SK-N-SH (cell line): Measurements from ENCODE around the gene OPCML. TPM values are rescaled to one million over a fixed set of nuclear protein-coding genes. Genes with fewer than 3 reads are reported as not detected.

Source experiments
- CTCF ChIA-PET: fragments of 300-600, 350-600 bp; formaldehyde crosslinking; extraction: SDS; loops from one replicate; lab custom pipeline; 2021; lab: Yijun Ruan, JAX
- POLR2A ChIA-PET: fragments of 350-600 bp; sonication (Branson Sonifier 250); formaldehyde crosslinking; extraction: SDS; loops from one replicate; lab custom pipeline; 2020; ENCODE audit warnings: antibody characterized with exemption, inconsistent platforms; lab: Yijun Ruan, JAX
- DNase-seq: peaks from one replicate; pipeline ENCODE4 v3.0.0; 2012
- H2AFZ ChIP-seq: fragments of 200-600 bp; sonication (generic); 2 replicates; pipeline ENCODE4 v1.8.1; 2016; ENCODE audit warnings: antibody characterized with exemption, mild to moderate bottlenecking, low read depth
- H3F3A ChIP-seq: fragments of 200-600 bp; sonication (generic); replicated peaks from 2 replicates; pipeline ENCODE3; 2016; ENCODE audit warnings: antibody characterized with exemption, mild to moderate bottlenecking; ENCODE audit not compliant: insufficient read depth
- H3K27ac ChIP-seq, 2 experiments: fragments of 200-500 bp in 1 of 2; fragments of 200-600 bp in 1 of 2; sonication (Bioruptor generic) in 1 of 2; sonication (generic), shearing (Covaris generic) in 1 of 2; 2 replicates each; pipeline versions ENCODE4 v1.5.1 to v1.6.1; 2014 to 2016; ENCODE audit warnings: low read depth in 2 of 2, inconsistent platforms in 1 of 2, low read length in 1 of 2, mild to moderate bottlenecking in 1 of 2, mixed read lengths in 1 of 2
- H3K27me3 ChIP-seq: fragments of 200-600 bp; sonication (generic), shearing (Covaris generic); 2 replicates; pipeline ENCODE4 v1.6.1; 2016; ENCODE audit warnings: mixed run types; ENCODE audit not compliant: insufficient read depth
- H3K36me3 ChIP-seq, 2 experiments: fragments of 200-500 bp in 1 of 2; fragments of 200-600 bp in 1 of 2; sonication (Bioruptor generic) in 1 of 2; sonication (generic) in 1 of 2; replicated peaks in 1 of 2; 2 replicates each; pipeline versions ENCODE3 to v1.5.1; 2014 to 2016; ENCODE audit warnings: low read length in 1 of 2, mild to moderate bottlenecking in 1 of 2; ENCODE audit not compliant: insufficient read depth in 2 of 2, control insufficient read depth in 1 of 2
- H3K4me1 ChIP-seq, 2 experiments: fragments of 200-500 bp in 1 of 2; fragments of 200-600 bp in 1 of 2; sonication (Bioruptor generic) in 1 of 2; sonication (generic), shearing (Covaris generic) in 1 of 2; 2 replicates each; pipeline versions ENCODE4 v1.5.1 to v1.6.1; 2014 to 2016; ENCODE audit warnings: low read depth in 1 of 2, low read length in 1 of 2, mixed run types in 1 of 2; ENCODE audit not compliant: insufficient read depth in 2 of 2, control insufficient read depth in 1 of 2
- H3K4me2 ChIP-seq: fragments of 200-600 bp; sonication (generic), shearing (Covaris generic); 2 replicates; pipeline ENCODE4 v1.6.1; 2017; ENCODE audit warnings: mixed run types
- H3K4me3 ChIP-seq, 2 experiments: fragments of 200-500 bp in 1 of 2; fragments of 200-600 bp in 1 of 2; sonication (Bioruptor generic) in 1 of 2; sonication (generic), shearing (Covaris generic) in 1 of 2; 2 replicates each; pipeline versions ENCODE4 v1.5.1 to v1.8.1; 2014 to 2016; ENCODE audit warnings: low read depth in 2 of 2, inconsistent platforms in 1 of 2, low read length in 1 of 2, mild to moderate bottlenecking in 1 of 2, mixed read lengths in 1 of 2, moderate library complexity in 1 of 2
- H3K79me2 ChIP-seq: fragments of 200-600 bp; sonication (generic); 2 replicates; pipeline ENCODE4 v1.8.1; 2017; ENCODE audit warnings: mild to moderate bottlenecking; ENCODE audit not compliant: insufficient read depth
- H3K9ac ChIP-seq: fragments of 200-600 bp; sonication (generic); 2 replicates; pipeline ENCODE4 v1.6.1; 2017; ENCODE audit warnings: mixed run types
- H3K9me2 ChIP-seq: fragments of 200-600 bp; sonication (generic); 2 replicates; pipeline ENCODE4 v1.6.1; 2017; ENCODE audit warnings: mixed run types
- H3K9me3 ChIP-seq: fragments of 200-600 bp; sonication (generic); 2 replicates; pipeline ENCODE4 v1.6.1; 2017; ENCODE audit warnings: mixed run types, mild to moderate bottlenecking, moderate library complexity
- H4K20me1 ChIP-seq: fragments of 200-600 bp; sonication (generic); 2 replicates; pipeline ENCODE4 v1.6.1; 2017; ENCODE audit warnings: mild to moderate bottlenecking, mixed run types; ENCODE audit not compliant: insufficient read depth
- CHD2 ChIP-seq: fragments of 150-350 bp; IDR thresholded peaks from 2 replicates; pipeline ENCODE4 v1.6.1; 2018; ENCODE audit warnings: low read length; ENCODE audit not compliant: partially characterized antibody
- ELF1 ChIP-seq: IDR thresholded peaks from 2 replicates; pipeline ENCODE4 v1.4.0; 2012
- EZH2phosphoT487 ChIP-seq: fragments of 200-600 bp; sonication (generic); IDR thresholded peaks from 2 replicates; pipeline ENCODE4 v1.6.1; 2017; ENCODE audit warnings: low read depth, mixed run types, mild to moderate bottlenecking, antibody characterized with exemption, moderate library complexity, borderline replicate concordance
- FOSL2 ChIP-seq: IDR thresholded peaks from 2 replicates; pipeline ENCODE4 v1.4.0; 2012; ENCODE audit warnings: low read depth, mild to moderate bottlenecking, moderate library complexity, borderline replicate concordance
- FOXJ3 ChIP-seq: sonication (generic); formaldehyde crosslinking; IDR thresholded peaks from 2 replicates; pipeline ENCODE4 v1.5.1; 2020; ENCODE audit warnings: mild to moderate bottlenecking, missing genetic modification reagents
- GABPA ChIP-seq: IDR thresholded peaks from 2 replicates; pipeline ENCODE4 v1.4.0; 2012; ENCODE audit warnings: low read depth, mild to moderate bottlenecking
- JUND ChIP-seq: IDR thresholded peaks from 2 replicates; pipeline ENCODE4 v1.4.0; 2012
- MEF2A ChIP-seq: IDR thresholded peaks from 2 replicates; pipeline ENCODE4 v1.4.0; 2012; ENCODE audit warnings: low read depth, borderline replicate concordance
- MXI1 ChIP-seq: IDR thresholded peaks from 2 replicates; pipeline ENCODE4 v1.6.1; 2012; ENCODE audit warnings: mild to moderate bottlenecking, low read depth, low read length, improper control_type of control experiment
- NFIC ChIP-seq: IDR thresholded peaks from 2 replicates; pipeline ENCODE4 v1.4.0; 2012; ENCODE audit warnings: borderline replicate concordance
- NRF1 ChIP-seq: IDR thresholded peaks from 2 replicates; pipeline ENCODE4 v1.6.1; 2012; ENCODE audit warnings: low read depth, mild to moderate bottlenecking, low read length
- POLR2AphosphoS5 ChIP-seq: IDR thresholded peaks from 2 replicates; pipeline ENCODE4 v1.6.1; 2012; ENCODE audit warnings: low read depth, low read length
- RAD21 ChIP-seq: IDR thresholded peaks from 2 replicates; pipeline ENCODE4 v1.6.1; 2012; ENCODE audit warnings: mild to moderate bottlenecking, low read length
- RCOR1 ChIP-seq: fragments of 150-350 bp; IDR thresholded peaks from 2 replicates; pipeline ENCODE4 v1.6.1; 2017; ENCODE audit warnings: antibody characterized with exemption, low read length
- RXRA ChIP-seq: IDR thresholded peaks from 2 replicates; pipeline ENCODE4 v1.4.0; 2012; ENCODE audit warnings: low read depth, mild to moderate bottlenecking, borderline replicate concordance
- SMC3 ChIP-seq: IDR thresholded peaks from 2 replicates; pipeline ENCODE4 v1.6.1; 2012; ENCODE audit warnings: low read depth, low read length, improper control_type of control experiment
- TAF1 ChIP-seq: IDR thresholded peaks from 2 replicates; pipeline ENCODE4 v1.6.1; 2012; ENCODE audit warnings: low read depth, mild to moderate bottlenecking, low read length, moderate library complexity, borderline replicate concordance
- USF1 ChIP-seq: IDR thresholded peaks from 2 replicates; pipeline ENCODE4 v1.4.0; 2012; ENCODE audit warnings: low read depth, borderline replicate concordance
- ZBTB33 ChIP-seq: IDR thresholded peaks from 2 replicates; pipeline ENCODE4 v1.4.0; 2012; ENCODE audit warnings: low read depth, borderline replicate concordance
- WGBS: methylation state at CpG from one replicate; pipeline ENCODE4 v1.1.6; 2017; ENCODE audit warnings: low lambda C conversion rate; 5-methylcytosine and 5-hydroxymethylcytosine counted together
- polyA plus RNA-seq, 3 experiments: library from polyadenylated mRNA; depleted of rRNA; stranded (reverse); fragments of >200 nt; gene quantifications; 2 replicates each; pipeline ENCODE4 v1.2.3, GENCODE V29; 2012

Gene OPCML
- polyA plus RNA-seq, 1 of the 3 experiments (the other 2 are of a cell fraction): not detected

DNA sequence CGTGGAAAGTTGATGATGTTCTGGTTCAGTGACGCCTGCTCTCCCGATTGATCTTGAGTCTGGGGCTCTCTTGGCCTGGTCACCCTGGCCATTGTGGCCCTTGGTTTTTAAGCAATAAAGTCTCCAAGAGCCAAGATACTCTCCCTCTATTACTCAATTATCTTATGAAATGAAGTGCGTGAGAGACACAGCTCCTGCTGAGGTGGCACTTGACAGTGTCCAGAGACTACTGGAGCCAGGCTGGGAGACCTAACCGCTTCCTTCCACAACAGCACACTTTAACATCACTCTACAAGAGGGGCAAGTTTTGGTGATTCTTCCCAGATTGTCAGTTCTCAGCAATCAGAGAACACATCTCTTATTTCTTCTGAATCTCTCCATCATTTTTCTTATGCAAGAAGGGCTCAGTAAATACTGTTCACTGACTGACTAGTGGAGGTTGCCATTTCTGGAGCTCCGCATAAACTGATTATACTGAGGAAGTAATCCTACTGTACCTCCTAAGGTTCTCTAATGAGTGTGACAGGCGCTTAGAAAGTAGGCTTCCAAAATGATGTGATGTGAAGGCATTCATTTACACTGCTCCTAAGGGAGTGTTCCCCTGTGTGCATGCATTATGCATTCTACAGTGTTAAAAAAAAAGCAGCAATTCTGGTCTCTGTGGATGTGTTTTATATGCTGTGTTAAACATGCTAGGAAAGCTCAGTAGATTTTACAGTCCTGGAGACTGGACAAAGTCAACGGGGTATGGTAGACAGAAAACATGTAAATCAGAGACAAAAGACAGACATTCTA is 968.0 kb downstream of the OPCML start:
- no peaks in the 10 kb centered on the region for H3K27me3 ChIP-seq
- no peaks in the 10 kb centered on the region for H3F3A ChIP-seq
- ChIA-PET CTCF (no interaction called here), POLR2A (no interaction called here)
- no peak overlapping the region for H2AFZ ChIP-seq
- H3K79me2 ChIP-seq: no peaks in the 10 kb centered on the region
- H4K20me1 ChIP-seq: no peaks in the 10 kb centered on the region
- no peaks in the 10 kb centered on the region for H3K4me1 ChIP-seq
- H3K9ac ChIP-seq: no peak overlapping the region
- H3K4me2 ChIP-seq: no peak overlapping the region
- H3K36me3 ChIP-seq: no peaks in the 10 kb centered on the region
- no peak for TF ChIP-seq NRF1
- TF ChIP-seq USF1: no peak
- TF ChIP-seq EZH2phosphoT487: no peak
- no peak for TF ChIP-seq ELF1
- TF ChIP-seq FOSL2: no peak
- TF ChIP-seq CHD2: no peak
- TF ChIP-seq RXRA: no peak
- no peak for TF ChIP-seq JUND
- no peak for TF ChIP-seq ZBTB33
- no peak for TF ChIP-seq RCOR1
- no peak for TF ChIP-seq FOXJ3 (CRISPR knock-in tag)
- no peak for TF ChIP-seq RAD21
- no peak for TF ChIP-seq NFIC
- no peak for TF ChIP-seq SMC3
- no peak for TF ChIP-seq POLR2AphosphoS5
- TF ChIP-seq, all 33 proteins: peak for 0
- Histone ChIP-seq H3K9me3 (no peaks in the 10 kb centered on the region), H3K27ac (no peak overlapping the region), H3K4me3 (no peak overlapping the region), H3K9me2 (no peaks in the 10 kb centered on the region)
- DNase-seq: no peak
- 30% methylated on average over 7 of the region's 8 CpGs for WGBS

DNA sequence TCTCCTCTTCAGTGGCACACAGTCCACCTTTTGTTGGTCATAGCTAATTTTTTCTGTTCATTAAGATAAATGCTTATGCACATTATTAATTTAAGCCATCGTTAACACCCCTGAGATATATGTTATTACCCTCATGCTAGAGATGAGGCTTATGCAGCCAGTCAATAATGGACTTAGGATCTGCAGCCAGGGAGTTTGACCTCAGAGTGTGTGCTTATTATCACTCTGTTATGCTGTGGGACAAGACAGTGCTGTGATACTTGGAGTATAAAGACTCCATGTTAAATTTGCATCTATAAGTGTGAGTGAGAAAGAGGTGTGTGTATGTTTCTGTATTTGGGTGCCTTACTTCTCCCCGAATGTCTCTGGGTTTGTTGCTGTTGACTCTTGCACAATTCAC is 969.3 kb downstream of the OPCML start:
- 31% methylated on average over 2 of the region's 2 CpGs for WGBS
- Histone ChIP-seq H3K9me3 (no peaks in the 10 kb centered on the region), H3K9ac (no peak overlapping the region), H3K27ac (no peak overlapping the region), H3F3A (no peaks in the 10 kb centered on the region), H3K4me3 (no peak overlapping the region), H3K27me3 (no peaks in the 10 kb centered on the region), H3K36me3 (no peaks in the 10 kb centered on the region), H4K20me1 (no peaks in the 10 kb centered on the region), H3K9me2 (no peaks in the 10 kb centered on the region), H3K79me2 (no peaks in the 10 kb centered on the region), H3K4me1 (no peaks in the 10 kb centered on the region), H2AFZ (no peak overlapping the region), H3K4me2 (no peak overlapping the region)
- DNase-seq: no peak
- TF ChIP-seq EZH2phosphoT487 (no peak), MEF2A (no peak), TAF1 (no peak), RXRA (no peak), CHD2 (no peak), GABPA (no peak), MXI1 (no peak)
- POLR2A ChIA-PET: no interaction called here
- CTCF ChIA-PET: interaction anchor here (0.6 to 1.4 kb wide), 2 partner anchors 217 to 378 kb away, joined by 4 read pairs; no protein-coding TSS in a partner anchor
